B cell (primary cell): ENCODE measurements around the gene FAM118B. TPM values are rescaled to one million over a fixed set of nuclear protein-coding genes. Genes with fewer than 3 reads are reported as not detected.

ENCODE experiments used
- ATAC-seq: fragments of 200-7000 bp; cut with Tn5 transposase; one replicate; pipeline ENCODE4 v1.10.0; 2021; ENCODE audit warnings: low read depth, mild to moderate bottlenecking, moderate number of reproducible peaks, moderate library complexity
- CTCF ChIA-PET: fragments of 350-600 bp; sonication (Branson Sonifier 250); formaldehyde crosslinking; loops from one replicate; lab custom pipeline; 2021; ENCODE audit warnings: antibody characterized with exemption, inconsistent platforms; lab: Charles Lee
- POLR2A ChIA-PET: fragments of 350-600 bp; sonication (Branson Sonifier 250); formaldehyde crosslinking; loops from one replicate; lab custom pipeline; 2021; ENCODE audit warnings: antibody characterized with exemption; lab: Charles Lee
- DNase-seq: peaks from one replicate; pipeline ENCODE4 v3.0.0; 2013
- H2AFZ ChIP-seq: 2 replicates; pipeline ENCODE4 v1.6.1; 2012; ENCODE audit warnings: mild to moderate bottlenecking, low read depth, low read length; ENCODE audit not compliant: insufficient read depth, poor library complexity, severe bottlenecking
- H3K27ac ChIP-seq, 2 donors: 1 replicate in 1 of 2; 2 replicates in 1 of 2; pipeline ENCODE4 v1.5.1; 2012 to 2013; ENCODE audit warnings: low read length in 2 of 2, mild to moderate bottlenecking in 2 of 2, moderate library complexity in 1 of 2
- H3K27me3 ChIP-seq, 4 experiments: fragments of 200-600 bp in 1 of 4; sonication (generic) in 1 of 4; replicated peaks in 1 of 4; 1 replicate in 2 of 4; 2 replicates in 2 of 4; pipeline versions ENCODE4 v1.6.1 to v1.7.0; 2013 to 2016; ENCODE audit warnings: low read length in 3 of 4, mild to moderate bottlenecking in 2 of 4, mixed read lengths in 1 of 4, moderate library complexity in 1 of 4; ENCODE audit not compliant: insufficient read depth in 4 of 4, control insufficient read depth in 3 of 4; ENCODE audit errors: control extremely low read depth in 1 of 4
- H3K36me3 ChIP-seq, 2 experiments: replicated peaks in 1 of 2; 1 replicate in 1 of 2; 2 replicates in 1 of 2; pipeline versions ENCODE4 v1.6.1 to v1.7.1; 2013; ENCODE audit warnings: low read length in 1 of 2; ENCODE audit not compliant: insufficient read depth in 2 of 2, control insufficient read depth in 1 of 2; ENCODE audit errors: control extremely low read depth in 1 of 2, extremely low read depth in 1 of 2
- H3K4me1 ChIP-seq, 2 donors: fragments of 200-600 bp in 1 of 2; sonication (generic) in 1 of 2; 1 replicate in 1 of 2; 2 replicates in 1 of 2; pipeline versions ENCODE4 v1.5.1 to v1.6.1; 2013 to 2017; ENCODE audit warnings: low read length in 2 of 2; ENCODE audit not compliant: control insufficient read depth in 2 of 2, insufficient read depth in 2 of 2
- H3K4me2 ChIP-seq: replicated peaks from 2 replicates; pipeline ENCODE3; 2012; ENCODE audit warnings: mild to moderate bottlenecking, low read depth, low read length; ENCODE audit not compliant: poor library complexity, severe bottlenecking
- H3K4me3 ChIP-seq, 5 experiments: fragments of 200-600 bp in 1 of 5; sonication (generic) in 1 of 5; 1 replicate in 3 of 5; 2 replicates in 2 of 5; pipeline versions ENCODE4 v1.5.1 to v1.7.0; 2011 to 2016; ENCODE audit warnings: low read length in 4 of 5, mild to moderate bottlenecking in 4 of 5, low read depth in 2 of 5, control low read depth in 1 of 5, moderate library complexity in 1 of 5; ENCODE audit not compliant: insufficient read depth in 1 of 5; ENCODE audit errors: control extremely low read depth in 1 of 5, extremely low read depth in 1 of 5
- H3K79me2 ChIP-seq: fragments of 200-600 bp; sonication (generic); one replicate; pipeline ENCODE4 v1.6.0; 2016; ENCODE audit warnings: low read length; ENCODE audit not compliant: control insufficient read depth, insufficient read depth
- H3K9ac ChIP-seq: fragments of 200-600 bp; sonication (generic); 2 replicates; pipeline ENCODE4 v1.6.1; 2017; ENCODE audit warnings: mild to moderate bottlenecking, low read length, moderate library complexity
- H3K9me3 ChIP-seq, 3 donors: one replicate each; pipeline versions ENCODE4 v1.6.1 to v1.7.1; 2013; ENCODE audit warnings: low read length in 2 of 3; ENCODE audit not compliant: control insufficient read depth in 2 of 3, insufficient read depth in 1 of 3; ENCODE audit errors: control extremely low read depth in 1 of 3
- H4K20me1 ChIP-seq: 2 replicates; pipeline ENCODE4 v1.6.0; 2012; ENCODE audit warnings: mild to moderate bottlenecking, low read length; ENCODE audit not compliant: insufficient read depth, control insufficient read depth, poor library complexity, severe bottlenecking
- H3K27ac Mint-ChIP-seq: one replicate; pipeline ENCODE4 v1.8.0; 2021; ENCODE audit warnings: mixed read lengths
- H3K27me3 Mint-ChIP-seq: one replicate; pipeline ENCODE4 v1.8.0; 2021; ENCODE audit warnings: mixed read lengths
- H3K4me1 Mint-ChIP-seq: one replicate; pipeline ENCODE4 v1.8.0; 2021; ENCODE audit warnings: mixed read lengths
- H3K4me3 Mint-ChIP-seq: one replicate; pipeline ENCODE4 v1.8.0; 2021; ENCODE audit warnings: mixed read lengths
- H3K9me3 Mint-ChIP-seq: one replicate; pipeline ENCODE4 v1.8.0; 2022; ENCODE audit warnings: mixed read lengths; ENCODE audit not compliant: insufficient read depth
- EZH2 ChIP-seq: IDR thresholded peaks from 2 replicates; pipeline ENCODE4 v1.6.1; 2012; ENCODE audit warnings: borderline replicate concordance, low read depth, mild to moderate bottlenecking, moderate library complexity, low read length; ENCODE audit not compliant: insufficient read depth, poor library complexity, severe bottlenecking
- WGBS: methylation state at CpG from one replicate; pipeline ENCODE4 v1.1.5; 2013; ENCODE audit warnings: missing lambda C conversion rate; ENCODE audit not compliant: insufficient coverage; 5-methylcytosine and 5-hydroxymethylcytosine counted together
- intact Hi-C: fragments of 100-400 bp; cut with micrococcal nuclease; formaldehyde crosslinking; loops from one replicate; pipeline ENCODE4 v1.10.0; 2022
- polyA plus RNA-seq: library from polyadenylated mRNA; depleted of rRNA; stranded (reverse); fragments of >200 nt; gene quantifications from 2 replicates; pipeline ENCODE4 v1.2.3, GENCODE V29; 2012
- total RNA-seq, 2 donors: library from RNA; stranded (reverse); fragments of 120-200 nt in 1 of 2; gene quantifications; 1 replicate in 1 of 2; 2 replicates in 1 of 2; pipeline versions ENCODE4 v1.2.3 to v1.2.4, GENCODE V29; 2013 to 2022
- TF ChIP-seq, protein P1 (sequence below): fragments of 200-600 bp; IDR thresholded peaks from one replicate; pipeline ENCODE4 v1.8.0; 2022; ENCODE audit warnings: antibody characterized with exemption, mild to moderate bottlenecking

Gene FAM118B
- total and polyA plus RNA-seq, 2 donors (not counting 1 experiment from before 2014, with no cell fraction given), result 7.3 to 14.1 TPM

DNA sequence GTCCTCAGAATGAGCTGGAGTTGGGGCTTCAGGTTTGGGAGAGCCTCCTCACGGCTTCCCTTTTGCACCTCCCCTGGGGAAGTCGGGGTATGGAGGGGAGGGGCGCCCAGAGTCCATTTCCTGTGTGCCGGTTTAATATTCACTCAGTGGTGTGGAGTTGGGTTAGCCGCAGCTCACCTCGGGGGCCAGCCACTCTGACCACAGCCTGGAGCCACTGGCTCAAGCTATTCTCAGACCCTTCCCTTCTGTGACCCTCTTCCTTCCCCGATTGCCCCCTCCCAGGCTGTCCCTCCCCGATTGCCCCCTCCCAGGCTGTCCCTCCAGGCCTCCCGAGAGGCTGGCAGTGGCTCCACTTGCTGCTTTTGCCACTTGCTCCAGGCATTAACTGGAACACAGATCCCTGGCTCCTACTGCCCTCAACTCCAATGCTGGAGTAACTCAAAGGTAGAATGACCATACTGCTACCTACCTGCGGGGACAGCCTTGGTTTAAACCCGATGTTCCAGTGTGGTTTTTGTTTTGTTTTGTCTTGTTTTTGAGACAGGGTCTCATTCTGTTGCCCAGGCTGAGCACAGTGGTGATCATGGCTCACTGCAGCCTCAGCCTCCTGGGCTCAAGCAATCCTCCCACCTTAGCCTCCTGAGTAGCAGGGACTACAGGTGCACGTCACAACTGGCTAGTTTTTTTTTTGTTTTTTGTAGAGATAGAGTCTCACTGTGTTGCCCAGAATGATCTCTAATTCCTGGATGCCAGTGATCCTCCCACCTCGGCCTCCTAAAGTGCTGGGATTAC, 29.4 kb upstream of the FAM118B start:
- no peak overlapping the region for H3K4me3 Mint-ChIP-seq
- Histone ChIP-seq H3K27me3 (no peaks in the 10 kb centered on the region), H3K79me2 (no peaks in the 10 kb centered on the region), H3K27ac (no peak overlapping the region), H3K4me1 (no peaks in the 10 kb centered on the region), H2AFZ (no peak overlapping the region), H3K4me2 (no peak overlapping the region), H3K36me3 (no peaks in the 10 kb centered on the region), H3K9me3 (peaks cover 0 to 13% (median 0%) of the 10 kb centered on the region in 3 donors), H4K20me1 (no peaks in the 10 kb centered on the region), H3K9ac (no peak overlapping the region), H3K4me3 (no peak overlapping the region)
- H3K27ac Mint-ChIP-seq, result no peak overlapping the region
- no peak for TF ChIP-seq EZH2
- TF ChIP-seq, protein P1, sequence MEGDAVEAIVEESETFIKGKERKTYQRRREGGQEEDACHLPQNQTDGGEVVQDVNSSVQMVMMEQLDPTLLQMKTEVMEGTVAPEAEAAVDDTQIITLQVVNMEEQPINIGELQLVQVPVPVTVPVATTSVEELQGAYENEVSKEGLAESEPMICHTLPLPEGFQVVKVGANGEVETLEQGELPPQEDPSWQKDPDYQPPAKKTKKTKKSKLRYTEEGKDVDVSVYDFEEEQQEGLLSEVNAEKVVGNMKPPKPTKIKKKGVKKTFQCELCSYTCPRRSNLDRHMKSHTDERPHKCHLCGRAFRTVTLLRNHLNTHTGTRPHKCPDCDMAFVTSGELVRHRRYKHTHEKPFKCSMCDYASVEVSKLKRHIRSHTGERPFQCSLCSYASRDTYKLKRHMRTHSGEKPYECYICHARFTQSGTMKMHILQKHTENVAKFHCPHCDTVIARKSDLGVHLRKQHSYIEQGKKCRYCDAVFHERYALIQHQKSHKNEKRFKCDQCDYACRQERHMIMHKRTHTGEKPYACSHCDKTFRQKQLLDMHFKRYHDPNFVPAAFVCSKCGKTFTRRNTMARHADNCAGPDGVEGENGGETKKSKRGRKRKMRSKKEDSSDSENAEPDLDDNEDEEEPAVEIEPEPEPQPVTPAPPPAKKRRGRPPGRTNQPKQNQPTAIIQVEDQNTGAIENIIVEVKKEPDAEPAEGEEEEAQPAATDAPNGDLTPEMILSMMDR, result no peak
- ChIA-PET POLR2A (no interaction called here), CTCF (no interaction called here)
- intact Hi-C loops, result no loop called here
- no peak for DNase-seq
- 75% methylated on average over 8 of the region's 13 CpGs for WGBS
- no peak for ATAC-seq
- no peaks in the 10 kb centered on the region for H3K27me3 Mint-ChIP-seq
- peaks cover 3% of the 10 kb centered on the region for H3K9me3 Mint-ChIP-seq
- H3K4me1 Mint-ChIP-seq, result peaks cover 3% of the 10 kb centered on the region

DNA sequence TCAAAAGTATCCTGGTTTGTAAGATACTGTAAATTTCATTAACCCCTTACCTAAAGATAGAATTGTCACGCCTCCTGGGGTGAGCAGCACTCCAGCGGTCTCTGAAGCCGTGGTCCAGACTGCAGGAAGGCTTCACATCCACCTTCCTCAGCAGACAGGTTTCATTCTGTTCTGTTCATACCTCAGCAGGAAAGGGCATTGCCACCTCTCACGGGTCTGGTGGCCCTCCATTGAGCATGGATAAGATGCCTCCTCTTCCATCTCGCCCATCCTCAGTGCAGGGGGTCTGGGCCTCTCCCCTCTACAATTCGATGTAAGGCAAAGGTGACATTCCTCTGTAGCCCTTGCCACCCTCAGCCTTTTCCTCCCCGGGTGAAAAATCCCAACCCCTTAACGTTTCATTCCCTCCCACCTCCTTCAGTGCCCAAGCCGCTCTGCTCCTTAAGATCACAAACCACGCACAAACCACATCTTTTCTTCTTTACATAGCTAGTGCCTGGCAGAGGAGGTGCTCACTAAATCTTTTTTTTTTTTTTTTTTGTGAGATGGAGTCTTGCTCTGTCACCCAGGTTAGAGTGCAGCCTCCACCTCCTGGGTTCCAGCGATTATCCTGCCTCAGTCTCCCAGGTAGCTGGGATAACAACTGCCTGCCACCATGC, 28.7 kb upstream of the FAM118B start:
- ChIA-PET CTCF (no interaction called here), POLR2A (no interaction called here)
- Histone ChIP-seq H3K27ac (no peak overlapping the region), H3K9me3 (peaks cover 0 to 13% (median 0%) of the 10 kb centered on the region in 3 donors), H3K27me3 (no peaks in the 10 kb centered on the region), H3K36me3 (no peaks in the 10 kb centered on the region), H3K4me1 (peaks cover 0 to 5% of the 10 kb centered on the region in 2 donors), H3K4me2 (no peak overlapping the region), H4K20me1 (no peaks in the 10 kb centered on the region), H3K9ac (no peak overlapping the region), H2AFZ (no peak overlapping the region), H3K4me3 (no peak overlapping the region), H3K79me2 (no peaks in the 10 kb centered on the region)
- Mint-ChIP-seq H3K27ac (no peak overlapping the region), H3K4me1 (peaks cover 4% of the 10 kb centered on the region), H3K27me3 (no peaks in the 10 kb centered on the region), H3K9me3 (peaks cover 3% of the 10 kb centered on the region), H3K4me3 (no peak overlapping the region)
- TF ChIP-seq EZH2, result no peak
- TF ChIP-seq, protein P1, result no peak
- intact Hi-C loops, result no loop called here
- ATAC-seq, result no peak
- DNase-seq, result no peak
- 67% methylated on average over 8 of the region's 11 CpGs for WGBS
